Upper lobe of right lung (tissue), 1 donor: ENCODE results near the gene MIPOL1. TPM values are rescaled to one million over a fixed set of nuclear protein-coding genes. Genes with fewer than 3 reads are reported as not detected.
"Not testable (repeated sequence)": the region's sequence is repeated elsewhere in the genome, so short reads cannot be mapped to it uniquely, and the experiment has no call there.

Experiments
- ATAC-seq: fragments of 200-7000 bp; cut with Tn5 transposase; one replicate; pipeline ENCODE4 v1.9.1; 2020; ENCODE audit warnings: mild to moderate bottlenecking, moderate library complexity
- DNase-seq: peaks from one replicate; pipeline ENCODE4 v3.0.0-alpha.2; 2020
- H3K27ac ChIP-seq: fragments of 200-600 bp; one replicate; pipeline ENCODE4 v1.8.0; 2022
- H3K27me3 ChIP-seq: fragments of 200-600 bp; one replicate; pipeline ENCODE4 v1.8.0; 2022; ENCODE audit warnings: mild to moderate bottlenecking
- H3K36me3 ChIP-seq: fragments of 200-600 bp; one replicate; pipeline ENCODE4 v1.8.0; 2022
- H3K4me1 ChIP-seq: fragments of 200-600 bp; one replicate; pipeline ENCODE4 v1.8.0; 2022
- H3K4me3 ChIP-seq: fragments of 200-600 bp; one replicate; pipeline ENCODE4 v1.8.0; 2022; ENCODE audit warnings: mild to moderate bottlenecking
- H3K9me3 ChIP-seq: fragments of 200-600 bp; one replicate; pipeline ENCODE4 v1.8.0; 2022
- CTCF ChIP-seq: fragments of 200-600 bp; IDR thresholded peaks from one replicate; pipeline ENCODE4 v1.8.0; 2022; ENCODE audit warnings: antibody characterized with exemption
- intact Hi-C: fragments of 100-400 bp; cut with DNase I; formaldehyde crosslinking; loops from one replicate; pipeline ENCODE4 v1.11.0; 2022
- total RNA-seq: library from RNA; stranded (reverse); fragmentation: NEBNext Ultra II Directional; extraction: Animal tissue kit (Norgen Biotek cat#: 25700); gene quantifications from one replicate; pipeline ENCODE4 v1.2.1, GENCODE V29; 2021
- donor health status: DM: no; HTN: yes; CAD: no; lungs with severe emphysema.

MIPOL1 gene
- total RNA-seq, 1 donor from 2014 or later = 10.0 TPM

DNA sequence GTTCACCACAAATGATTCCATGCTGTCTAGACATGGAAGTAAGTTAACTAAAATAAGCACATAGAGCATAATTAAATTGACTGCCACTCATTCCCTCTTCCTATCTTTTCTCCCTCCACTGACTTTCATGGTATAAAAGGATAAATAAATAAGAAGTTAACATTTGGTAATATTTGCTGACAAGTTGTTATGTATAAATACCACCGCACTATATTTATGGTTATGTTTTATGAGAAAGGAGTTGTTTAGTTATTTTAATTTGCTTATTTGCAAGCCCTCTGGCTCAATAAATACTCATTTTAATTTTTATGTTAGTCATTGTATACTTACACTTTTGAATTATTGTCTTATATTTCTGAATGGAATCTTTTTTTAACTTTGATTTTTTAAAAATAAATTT, 113.5 kb downstream of the MIPOL1 start:
- no peak for DNase-seq
- no peaks in the 10 kb centered on the region for H3K9me3 ChIP-seq
- no peak overlapping the region for H3K27ac ChIP-seq
- TF ChIP-seq CTCF = no peak
- no peaks in the 10 kb centered on the region for H3K36me3 ChIP-seq
- H3K27me3 ChIP-seq = no peaks in the 10 kb centered on the region
- intact Hi-C loops = no loop called here
- no peaks in the 10 kb centered on the region for H3K4me1 ChIP-seq
- H3K4me3 ChIP-seq = no peak overlapping the region
- no peak for ATAC-seq

- Histone ChIP-seq H3K9me3 (no peaks in the 10 kb centered on the region), H3K4me1 (no peaks in the 10 kb centered on the region), H3K27me3 (no peaks in the 10 kb centered on the region), H3K36me3 (no peaks in the 10 kb centered on the region), H3K27ac (no peak overlapping the region), H3K4me3 (no peak overlapping the region)
- ATAC-seq (no peak), DNase-seq (no peak)
- no peak for TF ChIP-seq CTCF
- intact Hi-C loops = no loop called here
Measured at GRCh38 chr14:37318938-37319337, 121.2 kb downstream of the MIPOL1 start.

- Histone ChIP-seq H3K36me3 (no peaks in the 10 kb centered on the region), H3K9me3 (no peaks in the 10 kb centered on the region), H3K27me3 (no peaks in the 10 kb centered on the region), H3K4me3 (no peak overlapping the region), H3K4me1 (no peaks in the 10 kb centered on the region), H3K27ac (no peak overlapping the region)
- DNase-seq = no peak
- no peak for ATAC-seq
- intact Hi-C loops = no loop called here
- no peak for TF ChIP-seq CTCF
Measured at GRCh38 chr14:37320106-37320505, 122.4 kb downstream of the MIPOL1 start.

DNA sequence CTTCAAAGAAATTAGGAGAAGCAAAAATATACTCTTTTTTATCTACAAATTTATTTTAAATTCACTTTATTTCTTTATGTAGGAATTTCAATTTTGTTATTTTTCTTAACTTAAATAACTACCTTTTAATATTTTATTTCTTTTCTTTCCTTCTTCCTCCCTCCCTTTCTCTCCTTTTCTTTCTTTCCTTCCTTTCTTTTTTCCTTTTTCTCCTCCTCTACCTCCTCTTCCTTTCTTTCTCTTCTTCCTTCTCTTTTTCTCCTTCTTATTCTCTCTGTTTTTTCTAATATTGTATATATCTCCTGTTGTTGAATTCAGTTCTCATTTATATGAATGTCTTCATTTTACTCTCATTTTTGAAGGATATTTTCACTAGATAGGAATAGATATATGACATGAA, 127.6 kb downstream of the MIPOL1 start:
- no peak overlapping the region for H3K27ac ChIP-seq
- intact Hi-C loops = no loop called here
- no peaks in the 10 kb centered on the region for H3K36me3 ChIP-seq
- DNase-seq = no peak
- no peak for TF ChIP-seq CTCF
- H3K4me3 ChIP-seq = no peak overlapping the region
- no peaks in the 10 kb centered on the region for H3K27me3 ChIP-seq
- no peaks in the 10 kb centered on the region for H3K4me1 ChIP-seq
- H3K9me3 ChIP-seq = no peaks in the 10 kb centered on the region
- ATAC-seq = no peak

- Histone ChIP-seq H3K27ac (no peak overlapping the region), H3K4me1 (no peaks in the 10 kb centered on the region), H3K36me3 (no peaks in the 10 kb centered on the region), H3K4me3 (no peak overlapping the region), H3K27me3 (no peaks in the 10 kb centered on the region), H3K9me3 (no peaks in the 10 kb centered on the region)
- no peak for TF ChIP-seq CTCF
- no peak for ATAC-seq
- intact Hi-C loops = no loop called here
- DNase-seq = no peak
Measured at GRCh38 chr14:37326434-37326833, 128.7 kb downstream of the MIPOL1 start.

DNA sequence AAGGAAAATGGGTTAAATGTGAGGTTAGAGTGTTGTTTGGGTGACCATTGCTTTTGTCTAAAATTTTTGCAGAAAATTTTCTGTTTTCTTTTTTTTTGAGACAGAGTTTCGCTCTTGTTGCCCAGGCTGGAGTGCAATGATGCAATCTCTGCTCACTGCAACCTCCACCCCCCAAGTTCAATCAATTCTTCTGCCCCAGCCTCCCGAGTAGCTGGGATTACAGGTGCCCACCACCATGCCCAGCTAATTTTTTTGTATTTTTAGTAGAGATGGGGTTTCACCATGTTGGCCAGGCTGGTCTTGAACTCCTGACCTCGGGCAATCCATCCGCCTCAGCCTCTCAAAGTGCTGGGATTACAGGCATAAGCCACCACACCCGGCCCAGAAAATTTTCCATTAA, 130.2 kb downstream of the MIPOL1 start:
- H3K4me1 ChIP-seq, intact Hi-C loops, ATAC-seq, H3K4me3 ChIP-seq, H3K9me3 ChIP-seq, H3K36me3 ChIP-seq, H3K27ac ChIP-seq, H3K27me3 ChIP-seq, DNase-seq: not testable (repeated sequence)
